C4-2B (cell line): Measurements from ENCODE around the gene TDP1.
A peak's percentile ranks its signal among the peaks of the same experiment; 100 is the strongest.

Experiments
- H3K27ac ChIP-seq: fragments of 450-650 bp; 2 replicates; pipeline ENCODE4 v1.5.1; 2017
- ZFX ChIP-seq: fragments of 450-650 bp; IDR thresholded peaks from 2 replicates; pipeline ENCODE4 v1.6.1; 2017
- TF ChIP-seq, protein P1 (sequence below): fragments of 450-650 bp; conservative IDR thresholded peaks from 2 replicates; pipeline ENCODE4 v1.5.1; 2017; ENCODE audit warnings: mild to moderate bottlenecking

Gene TDP1

DNA sequence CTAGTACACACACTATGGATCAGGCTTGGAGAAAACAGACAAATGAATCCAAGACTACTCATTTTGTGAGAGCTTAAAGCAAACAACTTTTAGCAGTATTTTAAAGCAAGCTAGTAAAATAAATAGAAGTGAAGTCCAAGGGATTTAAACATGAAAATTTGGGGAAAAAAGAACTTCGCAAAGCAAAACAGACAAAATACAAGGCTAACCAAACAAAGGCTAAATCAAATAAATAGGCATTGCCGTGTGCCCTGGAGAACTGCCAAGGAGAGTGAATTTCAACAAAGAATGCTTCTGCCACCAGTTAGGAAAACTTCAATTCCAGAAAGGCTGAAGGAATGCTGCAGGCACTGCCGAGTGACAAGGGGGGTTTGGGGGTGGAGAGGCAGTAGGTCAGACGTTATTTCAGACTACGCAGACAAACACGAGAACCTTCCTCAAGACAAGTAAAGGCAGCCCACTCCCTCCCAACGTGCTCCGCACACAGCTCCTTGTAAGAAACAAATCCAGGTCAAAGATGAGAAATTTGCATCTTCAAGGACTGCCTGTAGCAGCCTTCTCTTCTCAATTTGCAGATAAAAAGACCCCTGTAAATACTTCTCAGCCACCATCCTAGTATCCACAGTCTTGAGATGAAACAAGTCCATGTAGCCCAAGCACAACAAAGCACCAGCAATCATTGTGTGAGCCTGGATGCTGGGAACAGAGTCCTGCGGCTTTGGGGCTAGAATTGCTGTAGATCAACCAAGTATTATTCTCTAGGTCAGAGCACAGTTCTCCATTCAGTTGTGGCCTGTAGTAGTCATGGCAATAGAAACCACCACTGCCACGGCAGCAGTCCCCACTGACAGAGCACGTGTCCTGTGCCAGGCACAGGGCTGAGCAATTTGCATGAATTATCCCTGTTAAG, 44.5 kb upstream of the TDP1 start:
- H3K27ac ChIP-seq: peak overlapping the region; percentile 37; the same call in 1 of the 2 replicates
- TF ChIP-seq, protein P1, sequence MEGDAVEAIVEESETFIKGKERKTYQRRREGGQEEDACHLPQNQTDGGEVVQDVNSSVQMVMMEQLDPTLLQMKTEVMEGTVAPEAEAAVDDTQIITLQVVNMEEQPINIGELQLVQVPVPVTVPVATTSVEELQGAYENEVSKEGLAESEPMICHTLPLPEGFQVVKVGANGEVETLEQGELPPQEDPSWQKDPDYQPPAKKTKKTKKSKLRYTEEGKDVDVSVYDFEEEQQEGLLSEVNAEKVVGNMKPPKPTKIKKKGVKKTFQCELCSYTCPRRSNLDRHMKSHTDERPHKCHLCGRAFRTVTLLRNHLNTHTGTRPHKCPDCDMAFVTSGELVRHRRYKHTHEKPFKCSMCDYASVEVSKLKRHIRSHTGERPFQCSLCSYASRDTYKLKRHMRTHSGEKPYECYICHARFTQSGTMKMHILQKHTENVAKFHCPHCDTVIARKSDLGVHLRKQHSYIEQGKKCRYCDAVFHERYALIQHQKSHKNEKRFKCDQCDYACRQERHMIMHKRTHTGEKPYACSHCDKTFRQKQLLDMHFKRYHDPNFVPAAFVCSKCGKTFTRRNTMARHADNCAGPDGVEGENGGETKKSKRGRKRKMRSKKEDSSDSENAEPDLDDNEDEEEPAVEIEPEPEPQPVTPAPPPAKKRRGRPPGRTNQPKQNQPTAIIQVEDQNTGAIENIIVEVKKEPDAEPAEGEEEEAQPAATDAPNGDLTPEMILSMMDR: no peak
- no peak for TF ChIP-seq ZFX

DNA sequence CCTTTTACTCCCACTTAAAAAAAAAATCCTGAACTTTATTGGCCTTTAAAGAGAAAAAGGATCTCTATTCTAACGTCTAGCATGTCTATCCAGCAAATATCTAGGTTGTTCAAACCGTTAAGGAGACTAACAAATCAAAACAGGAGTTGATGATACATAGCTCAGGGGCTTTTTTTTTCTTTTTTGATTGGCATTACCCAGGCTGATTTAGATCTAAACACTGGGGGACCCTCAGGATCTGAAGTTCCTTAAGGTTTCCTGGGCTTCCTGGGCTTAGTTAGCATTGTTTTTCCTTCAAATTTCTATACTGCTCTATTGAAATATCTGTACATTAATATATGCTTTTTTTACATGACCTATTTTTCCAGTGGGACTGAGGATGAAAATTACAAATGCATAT, 43.5 kb upstream of the TDP1 start:
- TF ChIP-seq, protein P1: no peak
- no peak for TF ChIP-seq ZFX
- H3K27ac ChIP-seq: no peak overlapping the region

DNA sequence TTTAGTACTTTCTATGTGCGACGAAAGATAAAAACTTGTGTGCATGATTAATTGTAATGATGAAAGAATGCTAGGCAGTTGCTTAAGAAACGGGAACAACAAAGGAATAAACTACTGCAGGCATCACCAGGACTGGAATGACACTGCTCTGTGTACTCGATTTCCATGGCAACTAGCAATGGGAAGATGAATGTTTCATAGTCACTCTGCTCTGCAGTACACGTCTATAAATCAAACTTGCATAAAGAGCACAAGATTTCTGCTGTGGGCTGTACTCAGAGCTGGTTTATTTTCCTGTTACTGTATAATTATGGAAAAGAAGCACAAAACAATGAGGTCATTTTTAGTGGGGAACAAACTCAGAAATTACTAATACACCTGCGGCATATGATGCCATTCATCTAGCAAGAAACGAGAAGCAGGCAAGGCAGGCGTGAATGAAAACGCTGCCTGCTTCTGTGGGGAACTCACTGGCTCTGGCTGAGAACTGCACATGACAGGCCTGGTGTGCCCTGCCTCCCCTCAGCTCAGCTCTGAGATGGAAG, 43.0 kb upstream of the TDP1 start:
- no peak for TF ChIP-seq ZFX
- TF ChIP-seq, protein P1: no peak
- H3K27ac ChIP-seq: no peak overlapping the region

DNA sequence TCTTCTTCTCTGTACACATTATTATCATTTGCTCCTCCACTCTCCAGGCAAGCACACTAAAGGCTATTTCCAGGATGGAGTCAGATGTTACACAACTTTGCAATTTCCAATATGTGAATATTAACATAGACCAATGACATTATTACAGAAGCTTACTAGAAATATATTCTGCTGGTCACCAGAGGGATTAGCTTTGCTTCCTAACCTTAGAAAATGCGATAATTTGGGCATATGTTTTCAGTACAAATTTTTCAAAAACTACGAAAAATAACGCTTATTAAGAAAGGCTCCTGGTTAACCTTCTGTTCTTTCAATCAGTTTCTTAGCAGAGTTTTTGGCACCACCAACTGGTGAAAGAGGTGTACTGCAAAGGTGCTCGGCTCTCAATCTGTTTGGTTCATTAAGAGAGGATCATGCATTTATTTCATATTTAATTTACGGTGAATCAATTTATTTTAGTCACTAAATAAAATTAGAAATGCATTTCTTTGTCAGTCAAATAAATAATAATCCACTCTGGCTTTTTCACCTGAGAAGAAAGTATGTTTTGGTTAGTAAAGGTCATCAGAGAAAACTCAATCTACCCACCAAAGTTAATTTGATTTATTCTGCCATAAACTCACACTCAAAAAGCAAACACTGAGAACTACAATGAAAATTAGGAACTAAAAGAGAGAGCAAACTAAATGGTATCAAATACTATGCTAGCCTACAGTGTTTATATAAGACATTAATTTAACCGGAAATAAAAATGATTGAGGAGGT, 40.4 kb upstream of the TDP1 start:
- TF ChIP-seq, protein P1: peak; percentile 95
- no peak for TF ChIP-seq ZFX
- H3K27ac ChIP-seq: no peak overlapping the region

DNA sequence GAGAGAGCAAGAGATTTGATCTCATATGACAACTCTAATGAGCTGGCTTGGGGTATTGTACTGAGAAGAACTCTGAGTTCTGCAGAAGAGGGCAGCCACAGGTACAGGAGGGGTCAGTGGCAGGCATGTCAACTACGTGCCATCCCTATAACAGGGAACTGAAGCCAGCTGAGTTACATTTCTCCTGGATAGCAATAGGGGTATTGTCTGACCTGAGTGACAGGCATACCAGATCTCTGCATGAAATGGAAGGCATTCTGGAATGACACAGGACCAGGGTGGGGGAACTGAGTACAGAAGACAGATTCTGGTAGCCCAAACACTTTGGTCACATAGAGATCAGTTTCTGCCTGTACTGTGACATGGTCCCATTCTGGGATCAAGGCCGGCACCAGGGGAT, 37.0 kb upstream of the TDP1 start:
- TF ChIP-seq ZFX: no peak
- TF ChIP-seq, protein P1: no peak
- no peak overlapping the region for H3K27ac ChIP-seq

DNA sequence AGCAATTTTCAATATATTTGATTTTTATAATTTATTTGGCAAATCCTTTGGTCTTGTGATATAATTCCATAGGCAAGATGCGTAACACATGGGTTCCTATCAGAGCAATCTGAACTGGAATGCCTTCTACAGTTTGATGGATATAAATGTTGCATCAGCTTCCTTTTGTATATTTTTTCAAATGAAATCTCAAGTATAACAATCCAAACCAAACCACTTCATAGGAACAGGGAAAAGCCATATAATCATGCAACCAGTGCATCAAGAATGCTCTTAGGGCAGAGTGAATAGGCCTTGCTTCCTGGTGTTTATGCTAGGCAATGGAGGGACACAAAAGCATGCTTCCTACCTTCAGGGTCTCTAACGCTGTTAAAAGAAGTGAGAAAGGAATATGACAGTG, 35.7 kb upstream of the TDP1 start:
- no peak overlapping the region for H3K27ac ChIP-seq
- TF ChIP-seq ZFX: no peak
- TF ChIP-seq, protein P1: no peak

DNA sequence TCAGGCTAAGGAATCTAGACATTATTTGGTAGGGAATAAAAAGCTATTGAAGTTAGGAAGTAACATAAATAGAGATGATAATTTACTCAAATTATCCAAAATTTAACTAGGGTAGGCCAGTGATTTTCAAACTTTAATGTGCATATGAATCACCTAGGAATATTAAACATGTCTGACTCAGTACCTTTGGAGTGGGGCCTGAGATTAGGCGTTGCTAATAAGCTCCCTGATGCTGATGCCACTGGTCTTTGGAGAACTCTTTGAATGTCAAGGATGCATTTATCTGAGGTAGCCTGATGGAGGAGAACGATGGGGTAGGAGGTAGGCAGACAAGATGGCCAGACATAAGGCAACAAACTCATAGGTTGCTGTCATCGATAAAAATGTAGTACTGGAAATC, 34.4 kb upstream of the TDP1 start:
- H3K27ac ChIP-seq: no peak overlapping the region
- TF ChIP-seq ZFX: no peak
- TF ChIP-seq, protein P1: no peak
